HG03196 (cell line): Measurements from ENCODE around the gene TMEM45B.

ENCODE experiments used
- ATAC-seq: cut with Tn5 transposase; IDR thresholded peaks from one replicate; pipeline ENCODE4 v1.9.1; 2021; ENCODE audit not compliant: unreplicated experiment

Gene TMEM45B

GRCh38 chr11:129905402-129905801, 89.8 kb downstream of the TMEM45B start:
- ATAC-seq, result no peak
